C4-2B (cell line): ENCODE data around the gene HNRNPAB.

Experiments
- CTCF ChIP-seq: fragments of 450-650 bp; conservative IDR thresholded peaks from 2 replicates; pipeline ENCODE4 v1.5.1; 2017; ENCODE audit warnings: mild to moderate bottlenecking
- ZFX ChIP-seq: fragments of 450-650 bp; IDR thresholded peaks from 2 replicates; pipeline ENCODE4 v1.6.1; 2017

DNA sequence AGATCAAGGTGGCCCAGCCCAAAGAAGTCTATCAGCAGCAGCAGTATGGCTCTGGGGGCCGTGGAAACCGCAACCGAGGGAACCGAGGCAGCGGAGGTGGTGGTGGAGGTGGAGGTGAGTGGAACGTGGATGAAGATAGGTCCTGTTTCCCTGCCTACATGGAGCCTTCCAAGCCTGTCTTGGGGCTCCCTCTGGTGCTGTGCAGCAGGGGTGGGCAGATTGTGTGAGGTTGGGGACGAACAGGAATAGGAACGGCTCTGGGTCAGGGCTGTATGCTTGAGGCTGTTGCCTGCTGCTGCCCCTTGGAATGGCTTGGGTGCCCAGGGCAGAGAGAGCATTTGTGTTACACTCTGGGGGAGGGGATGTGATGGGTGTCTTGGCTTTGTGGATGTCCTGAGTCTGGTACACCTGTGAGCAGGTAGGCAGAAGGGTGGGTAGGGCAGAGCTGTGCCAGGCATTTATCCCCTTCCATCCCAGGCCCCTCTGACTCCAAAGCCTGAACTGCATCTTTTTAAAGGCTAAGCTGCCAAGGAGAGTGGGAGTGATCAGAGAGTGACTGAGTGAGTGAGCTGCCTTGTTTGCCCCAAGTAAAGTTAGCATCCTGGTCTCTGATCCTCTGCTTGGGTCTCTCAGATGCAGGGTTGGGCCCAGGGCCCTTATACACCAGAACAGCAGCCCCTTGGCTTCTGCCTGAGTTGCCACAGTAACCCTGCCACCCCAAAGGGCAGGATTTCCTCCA is 5.2 kb downstream of the HNRNPAB start:
- no peak for TF ChIP-seq ZFX
- no peak for TF ChIP-seq CTCF
